ENCODE results near the gene PERM1. TPM values are rescaled to one million over a fixed set of nuclear protein-coding genes. Genes with fewer than 3 reads are reported as not detected.

PERM1 gene
- total RNA-seq, 1 experiment from 2014 or later: not detected

DNA sequence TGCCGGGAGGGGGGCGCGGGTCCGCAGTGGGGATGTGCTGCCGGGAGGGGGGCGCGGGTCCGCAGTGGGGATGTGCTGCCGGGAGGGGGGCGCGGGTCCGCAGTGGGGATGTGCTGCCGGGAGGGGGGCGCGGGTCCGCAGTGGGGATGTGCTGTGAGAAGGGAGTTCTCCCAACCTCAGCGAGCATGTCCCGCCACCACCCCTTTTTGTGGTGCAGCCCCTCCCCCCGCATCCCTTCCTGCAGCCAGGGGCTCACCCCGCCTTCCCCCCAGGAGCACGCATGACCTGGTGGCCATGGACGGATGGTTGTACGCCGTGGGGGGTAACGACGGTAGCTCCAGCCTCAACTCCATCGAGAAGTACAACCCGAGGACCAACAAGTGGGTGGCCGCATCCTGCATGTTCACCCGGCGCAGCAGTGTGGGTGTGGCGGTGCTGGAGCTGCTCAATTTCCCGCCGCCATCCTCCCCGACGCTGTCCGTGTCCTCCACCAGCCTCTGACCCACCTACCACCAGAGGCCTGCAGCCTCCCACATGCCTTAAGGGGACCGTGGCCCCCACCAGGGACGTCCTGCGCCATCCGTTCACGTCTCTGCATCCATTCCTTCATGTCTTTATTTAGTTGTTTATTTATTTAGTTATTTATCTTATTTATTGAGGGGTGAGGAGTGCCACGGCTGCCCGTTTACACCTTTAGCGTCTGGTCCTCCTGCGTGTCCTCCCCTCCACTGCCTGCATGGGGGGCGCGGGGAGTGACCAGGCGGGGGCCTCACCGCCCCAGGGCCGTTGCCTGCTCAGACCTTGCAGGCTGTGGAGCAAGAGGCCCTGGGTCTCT is 17.0 kb downstream of the PERM1 start:
- Mint-ChIP-seq H3K27me3 (ENCODE audit: insufficient read depth, unreplicated experiment) (no peaks in the 10 kb centered on the region), H3K4me3 (ENCODE audit: unreplicated experiment) (no peak overlapping the region), H3K9me3 (ENCODE audit: unreplicated experiment) (no peaks in the 10 kb centered on the region), H3K27ac (ENCODE audit: low read depth, unreplicated experiment) (no peak overlapping the region), H3K4me1 (ENCODE audit: insufficient read depth, unreplicated experiment) (peaks cover 4% of the 10 kb centered on the region), H3K36me3 (ENCODE audit: insufficient read depth, unreplicated experiment) (peaks cover 11% of the 10 kb centered on the region)
- no peak for DNase-seq (ENCODE audit: unreplicated experiment)
- TF ChIP-seq, protein P1, sequence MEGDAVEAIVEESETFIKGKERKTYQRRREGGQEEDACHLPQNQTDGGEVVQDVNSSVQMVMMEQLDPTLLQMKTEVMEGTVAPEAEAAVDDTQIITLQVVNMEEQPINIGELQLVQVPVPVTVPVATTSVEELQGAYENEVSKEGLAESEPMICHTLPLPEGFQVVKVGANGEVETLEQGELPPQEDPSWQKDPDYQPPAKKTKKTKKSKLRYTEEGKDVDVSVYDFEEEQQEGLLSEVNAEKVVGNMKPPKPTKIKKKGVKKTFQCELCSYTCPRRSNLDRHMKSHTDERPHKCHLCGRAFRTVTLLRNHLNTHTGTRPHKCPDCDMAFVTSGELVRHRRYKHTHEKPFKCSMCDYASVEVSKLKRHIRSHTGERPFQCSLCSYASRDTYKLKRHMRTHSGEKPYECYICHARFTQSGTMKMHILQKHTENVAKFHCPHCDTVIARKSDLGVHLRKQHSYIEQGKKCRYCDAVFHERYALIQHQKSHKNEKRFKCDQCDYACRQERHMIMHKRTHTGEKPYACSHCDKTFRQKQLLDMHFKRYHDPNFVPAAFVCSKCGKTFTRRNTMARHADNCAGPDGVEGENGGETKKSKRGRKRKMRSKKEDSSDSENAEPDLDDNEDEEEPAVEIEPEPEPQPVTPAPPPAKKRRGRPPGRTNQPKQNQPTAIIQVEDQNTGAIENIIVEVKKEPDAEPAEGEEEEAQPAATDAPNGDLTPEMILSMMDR (IDR thresholded peaks at IDR 0.05; ENCODE audit: unreplicated experiment): no peak
- CTCF ChIA-PET: interaction anchor here (0.6 to 1.4 kb wide), 2 partner anchors 11 to 18 kb away, joined by 3 to 7 read pairs; no protein-coding TSS in a partner anchor
- no TSS peak for BruUV-seq (replicated peaks)
- intact Hi-C loops (cut with micrococcal nuclease): no loop called here
- POLR2A ChIA-PET: no interaction called here

DNA sequence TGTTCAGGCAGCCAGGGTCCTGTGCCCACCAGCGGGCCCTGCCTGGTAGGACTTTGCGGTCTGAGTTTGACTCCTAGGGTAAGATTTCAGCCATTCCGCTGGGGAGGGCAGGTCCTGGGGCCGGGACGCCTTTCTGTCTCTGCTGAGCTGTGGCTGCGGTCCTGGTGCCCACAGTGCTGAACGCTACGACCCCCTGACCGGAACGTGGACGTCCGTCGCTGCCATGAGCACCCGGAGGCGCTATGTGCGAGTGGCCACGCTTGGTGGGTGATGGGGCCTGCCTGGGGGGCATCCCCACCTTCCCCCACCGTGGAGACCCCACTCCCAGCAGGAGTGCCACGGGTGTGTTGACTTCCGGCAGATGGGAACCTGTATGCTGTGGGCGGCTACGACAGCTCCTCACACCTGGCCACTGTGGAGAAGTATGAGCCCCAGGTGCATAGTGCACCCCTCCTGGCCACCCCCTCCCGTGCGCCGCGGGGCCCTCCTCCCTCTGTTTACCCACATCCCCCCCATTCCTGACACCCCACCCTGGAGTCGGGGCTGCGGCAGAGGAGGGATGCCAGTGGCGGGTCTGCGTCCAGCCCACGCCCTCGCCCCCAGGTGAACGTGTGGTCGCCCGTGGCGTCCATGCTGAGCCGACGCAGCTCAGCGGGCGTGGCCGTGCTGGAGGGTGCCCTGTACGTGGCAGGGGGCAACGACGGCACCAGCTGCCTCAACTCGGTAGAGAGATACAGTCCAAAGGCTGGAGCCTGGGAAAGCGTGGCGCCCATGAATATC is 18.0 kb downstream of the PERM1 start:
- POLR2A ChIA-PET: no interaction called here
- intact Hi-C loops (cut with micrococcal nuclease): no loop called here
- Mint-ChIP-seq H3K36me3 (ENCODE audit: insufficient read depth, unreplicated experiment) (peaks cover 11% of the 10 kb centered on the region), H3K4me3 (ENCODE audit: unreplicated experiment) (no peak overlapping the region), H3K9me3 (ENCODE audit: unreplicated experiment) (no peaks in the 10 kb centered on the region), H3K4me1 (ENCODE audit: insufficient read depth, unreplicated experiment) (peaks cover 4% of the 10 kb centered on the region), H3K27me3 (ENCODE audit: insufficient read depth, unreplicated experiment) (no peaks in the 10 kb centered on the region), H3K27ac (ENCODE audit: low read depth, unreplicated experiment) (no peak overlapping the region)
- CTCF ChIA-PET: no interaction called here
- no peak for DNase-seq (ENCODE audit: unreplicated experiment)
- no TSS peak for BruUV-seq (replicated peaks)
- TF ChIP-seq, protein P1 (IDR thresholded peaks at IDR 0.05; ENCODE audit: unreplicated experiment): no peak

DNA sequence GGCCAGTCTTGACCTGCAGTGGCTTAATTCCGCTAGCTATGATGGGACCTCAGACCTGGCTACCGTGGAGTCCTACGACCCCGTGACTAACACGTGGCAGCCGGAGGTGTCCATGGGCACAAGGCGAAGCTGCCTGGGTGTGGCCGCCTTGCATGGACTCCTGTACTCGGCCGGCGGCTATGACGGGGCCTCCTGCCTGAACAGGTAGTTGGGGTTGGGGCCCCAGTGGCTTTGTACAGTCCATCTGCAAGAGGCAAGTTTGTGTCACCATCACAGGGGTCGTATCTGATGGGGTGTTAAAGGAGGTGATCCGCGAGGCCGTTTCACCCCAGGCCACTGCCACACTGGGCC is 18.6 kb downstream of the PERM1 start:
- Mint-ChIP-seq H3K27ac (ENCODE audit: low read depth, unreplicated experiment) (no peak overlapping the region), H3K36me3 (ENCODE audit: insufficient read depth, unreplicated experiment) (peaks cover 11% of the 10 kb centered on the region), H3K4me3 (ENCODE audit: unreplicated experiment) (no peak overlapping the region), H3K9me3 (ENCODE audit: unreplicated experiment) (no peaks in the 10 kb centered on the region), H3K27me3 (ENCODE audit: insufficient read depth, unreplicated experiment) (no peaks in the 10 kb centered on the region), H3K4me1 (ENCODE audit: insufficient read depth, unreplicated experiment) (peaks cover 2% of the 10 kb centered on the region)
- BruUV-seq (replicated peaks): no TSS peak
- POLR2A ChIA-PET: no interaction called here
- TF ChIP-seq, protein P1 (IDR thresholded peaks at IDR 0.05; ENCODE audit: unreplicated experiment): no peak
- DNase-seq (ENCODE audit: unreplicated experiment): no peak
- intact Hi-C loops (cut with micrococcal nuclease): no loop called here
- CTCF ChIA-PET: no interaction called here
